ENCODE measurements around the gene GTF2IRD1.
"Not testable (repeated sequence)": the region's sequence is repeated elsewhere in the genome, so short reads cannot be mapped to it uniquely, and the experiment has no call there.

GTF2IRD1 gene

DNA sequence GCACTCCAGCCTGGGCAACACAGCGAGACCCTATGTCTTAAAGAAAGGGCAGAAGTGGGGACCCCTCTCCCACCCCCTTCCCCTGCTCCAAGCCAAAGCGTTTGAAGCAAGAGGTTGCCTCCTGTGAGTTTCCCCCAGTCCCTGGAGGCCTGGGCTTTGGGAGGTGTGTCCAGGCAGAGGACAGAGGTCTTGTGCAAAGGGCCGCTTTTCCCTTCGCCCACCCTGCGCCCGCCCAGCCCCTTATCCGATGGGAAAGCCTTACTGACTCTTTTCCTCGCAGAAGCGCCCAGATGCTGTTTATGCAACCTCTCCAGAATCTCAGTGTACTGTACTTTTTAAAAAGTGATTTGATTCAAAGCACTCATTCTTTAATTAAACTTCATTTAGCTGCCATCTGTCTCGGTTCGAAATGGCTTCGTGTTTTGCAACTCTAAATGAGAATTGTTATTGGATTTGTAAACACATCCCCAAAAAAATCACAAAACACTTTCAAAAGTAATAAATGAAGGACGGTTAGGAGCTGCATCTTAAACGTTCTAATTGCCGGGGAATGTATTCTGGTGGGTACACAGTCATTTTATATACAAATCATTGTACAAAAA, 153.3 kb downstream of the GTF2IRD1 start:
- no peak for DNase-seq

DNA sequence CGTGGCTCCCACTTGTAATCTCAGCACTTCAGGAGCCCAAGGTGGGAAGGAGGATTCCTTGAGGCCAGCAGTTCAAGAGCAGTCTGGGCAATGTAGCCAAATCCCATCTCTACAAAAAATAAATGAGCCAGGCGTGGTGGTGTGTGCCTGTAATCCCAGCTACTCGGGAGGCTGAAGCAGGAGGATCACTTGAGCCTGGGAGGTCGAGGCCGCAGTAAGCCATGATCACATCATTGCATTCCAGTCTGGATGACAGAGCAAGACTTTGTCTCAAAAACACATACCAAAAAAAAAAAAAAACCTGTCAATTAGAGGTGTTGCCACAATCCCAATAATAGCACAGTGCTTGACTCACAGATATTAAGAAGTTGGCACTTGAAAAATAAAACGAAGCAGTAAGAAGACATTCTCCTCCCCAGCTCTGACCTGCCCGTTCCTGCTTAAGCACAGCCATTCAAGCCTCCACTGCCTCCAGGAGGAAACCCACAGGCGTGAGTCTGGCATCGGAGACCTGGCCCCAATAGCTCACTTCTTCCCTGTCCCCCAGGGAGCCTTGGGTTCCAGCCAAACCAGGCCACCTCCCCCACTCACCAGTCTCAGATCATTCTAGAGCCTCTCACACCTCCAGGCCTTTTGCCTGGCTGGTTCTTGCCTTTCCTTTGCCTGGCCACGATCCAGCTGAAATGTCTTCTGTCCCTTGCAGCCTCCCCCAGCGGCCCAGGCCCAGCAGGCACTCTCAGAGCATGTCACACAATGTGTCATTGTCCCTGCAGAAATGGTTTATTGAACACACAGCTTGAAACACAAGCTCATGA, 158.5 kb downstream of the GTF2IRD1 start:
- DNase-seq = no peak

DNA sequence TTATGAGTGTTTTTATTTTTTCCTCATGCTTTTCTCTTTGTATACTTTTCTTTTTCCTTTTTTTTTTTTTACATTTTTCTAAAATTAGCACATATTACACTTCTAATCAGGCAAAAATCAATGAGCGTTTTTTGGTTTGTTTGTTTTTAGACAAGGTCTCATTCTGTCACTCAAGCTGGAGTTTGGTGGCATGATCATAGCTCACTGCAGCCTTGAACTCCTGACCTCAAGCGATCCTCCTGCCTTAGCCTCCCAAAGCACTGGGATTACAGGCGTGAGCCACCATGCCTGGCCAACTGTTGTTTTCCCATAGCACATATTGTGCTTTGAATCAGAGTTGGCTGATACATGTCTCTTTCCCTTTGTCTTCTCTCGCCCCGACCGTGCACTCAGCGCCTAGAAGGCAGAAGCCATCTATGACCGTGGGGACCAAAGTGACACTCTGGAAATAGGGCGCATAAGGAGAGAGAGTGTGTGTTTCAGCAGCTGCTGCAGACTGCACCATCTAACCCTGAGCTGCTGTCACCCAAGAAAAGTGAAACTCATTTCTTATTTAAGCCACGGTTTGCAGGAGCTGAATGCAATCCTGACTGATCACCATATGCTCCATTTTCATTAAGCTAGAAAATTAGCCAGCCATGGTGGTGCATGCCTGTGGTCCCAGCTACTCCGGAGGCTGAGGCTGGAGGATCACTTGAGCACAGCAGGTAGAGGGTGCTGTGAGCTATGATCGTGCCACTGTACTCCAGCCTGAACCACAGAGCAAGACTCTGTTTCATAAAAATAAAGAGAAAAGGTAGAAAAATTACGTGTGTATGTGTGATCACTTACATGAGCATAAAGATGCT, 162.5 kb downstream of the GTF2IRD1 start:
- no peak for DNase-seq

DNA sequence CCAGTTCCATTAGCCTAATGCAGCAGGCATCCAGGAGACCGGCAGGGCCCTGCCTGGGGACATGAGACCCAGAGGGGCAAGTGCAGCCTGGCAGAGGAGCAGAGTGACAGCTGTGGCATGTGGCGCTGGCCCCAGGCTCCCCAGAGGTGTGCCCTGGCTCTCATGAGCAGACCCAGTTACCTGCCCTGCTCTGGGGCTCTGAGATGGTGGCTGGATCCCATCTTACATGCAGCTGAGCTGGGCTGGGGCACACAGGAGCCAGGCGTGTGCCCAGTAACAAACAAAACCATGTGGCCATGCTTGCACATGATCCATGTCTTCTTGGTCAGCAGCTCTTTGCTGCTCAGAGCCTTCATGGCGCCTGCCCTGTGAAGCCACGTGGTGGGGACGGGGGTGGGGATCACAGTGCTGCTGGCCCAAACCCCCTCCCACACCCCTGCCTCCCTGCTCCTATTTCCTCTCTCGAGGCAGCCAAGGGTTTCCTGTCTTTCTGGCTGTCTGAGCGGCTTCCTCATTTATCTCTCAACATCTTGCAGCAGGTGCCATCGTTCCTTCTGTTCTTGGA, 163.6 kb downstream of the GTF2IRD1 start:
- peak in 1 of 2 donors; percentile 18 for DNase-seq

DNA sequence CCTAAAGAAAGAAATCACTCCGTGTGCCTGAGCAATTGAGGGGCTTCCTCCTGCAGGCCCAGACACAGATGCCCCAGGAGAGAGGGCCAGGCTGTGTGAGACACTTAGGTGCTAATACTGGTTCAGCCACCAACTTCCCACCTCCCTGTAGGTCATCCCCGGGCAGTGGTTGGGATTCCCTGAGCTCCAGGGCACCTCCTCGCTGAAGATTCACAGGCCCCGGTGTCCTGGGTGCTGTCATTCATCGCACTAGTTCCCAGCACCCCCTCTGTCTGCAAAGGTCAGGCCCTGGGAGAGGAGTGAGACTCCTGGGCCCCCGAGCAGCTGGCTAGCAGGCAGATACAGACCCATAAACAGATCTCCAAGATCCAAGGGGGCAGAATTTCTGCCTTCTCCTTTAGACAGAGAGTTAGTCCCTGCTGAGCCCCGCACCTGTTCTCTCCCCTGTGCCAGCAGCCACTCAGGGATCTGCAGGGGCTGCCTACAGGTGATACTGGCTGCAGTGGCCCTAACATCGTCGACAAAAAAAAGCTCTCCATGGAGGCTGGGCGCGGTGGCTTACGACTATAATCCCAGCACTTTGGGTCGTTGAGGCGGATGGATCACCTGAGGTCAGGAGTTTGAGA, 165.6 kb downstream of the GTF2IRD1 start:
- no peak for DNase-seq

DNA sequence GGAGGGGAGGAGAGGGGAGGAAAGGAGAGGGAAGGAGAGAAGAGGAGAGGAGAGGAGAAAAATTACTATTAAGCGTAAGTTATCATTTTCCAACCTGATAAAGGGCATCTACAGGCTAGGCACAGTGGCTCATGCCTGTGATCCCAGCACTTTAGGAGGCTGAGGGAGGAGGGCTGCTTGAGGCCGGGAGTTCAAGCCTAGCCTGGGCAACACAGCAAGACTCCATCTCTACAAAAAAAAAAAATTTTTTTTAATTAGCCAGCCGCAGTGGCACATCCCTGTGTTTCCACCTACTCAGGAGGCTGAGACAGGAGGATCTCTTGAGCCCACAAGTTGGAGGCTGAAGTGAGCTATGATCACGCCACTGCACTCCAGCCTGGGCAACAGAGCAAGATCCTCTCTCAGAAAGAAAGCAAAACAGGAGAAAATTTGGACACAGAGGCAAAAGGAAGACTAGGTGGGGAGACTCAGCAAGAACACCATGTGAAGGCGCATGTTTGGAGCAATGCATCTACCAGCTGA, 168.6 kb downstream of the GTF2IRD1 start:
- DNase-seq = no peak

DNA sequence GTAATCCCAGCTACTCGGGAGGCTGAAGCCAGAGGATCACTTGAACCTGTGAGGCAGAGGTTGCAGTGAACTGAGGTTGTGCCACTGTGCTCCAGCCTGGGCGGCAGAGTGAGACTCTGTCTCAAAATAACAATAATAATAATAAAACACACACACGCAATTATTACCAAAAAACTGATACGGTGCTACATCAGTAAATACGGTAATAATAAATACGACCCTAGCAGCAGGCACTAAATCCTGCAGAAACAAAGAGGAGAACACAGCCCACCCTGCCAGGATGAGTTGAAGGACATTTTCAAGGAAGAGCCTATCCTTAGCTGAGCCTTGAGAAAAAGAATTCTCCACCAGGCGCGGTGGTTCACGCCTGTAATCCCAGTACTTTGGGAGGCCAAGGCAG, 169.4 kb downstream of the GTF2IRD1 start:
- DNase-seq = no peak

DNA sequence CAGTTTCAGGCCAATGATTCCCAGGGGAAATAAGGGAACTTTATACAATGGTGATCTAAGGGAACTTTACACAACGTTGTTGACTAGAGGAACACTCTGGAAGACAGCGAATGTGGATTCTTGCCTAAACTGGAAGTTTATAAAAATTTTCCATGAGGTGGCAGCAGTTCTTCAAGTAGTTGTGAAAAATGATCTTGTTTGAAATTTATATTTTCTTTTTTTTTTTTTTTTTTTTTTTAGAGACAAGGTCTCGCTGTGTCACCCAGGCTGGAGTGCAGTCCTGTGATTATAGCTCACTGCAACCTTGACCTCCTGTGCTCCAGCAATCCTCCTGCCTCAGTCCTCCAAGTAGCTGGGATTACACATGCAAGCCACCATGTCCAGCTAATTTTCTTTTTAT, 171.7 kb downstream of the GTF2IRD1 start:
- DNase-seq = no peak

DNA sequence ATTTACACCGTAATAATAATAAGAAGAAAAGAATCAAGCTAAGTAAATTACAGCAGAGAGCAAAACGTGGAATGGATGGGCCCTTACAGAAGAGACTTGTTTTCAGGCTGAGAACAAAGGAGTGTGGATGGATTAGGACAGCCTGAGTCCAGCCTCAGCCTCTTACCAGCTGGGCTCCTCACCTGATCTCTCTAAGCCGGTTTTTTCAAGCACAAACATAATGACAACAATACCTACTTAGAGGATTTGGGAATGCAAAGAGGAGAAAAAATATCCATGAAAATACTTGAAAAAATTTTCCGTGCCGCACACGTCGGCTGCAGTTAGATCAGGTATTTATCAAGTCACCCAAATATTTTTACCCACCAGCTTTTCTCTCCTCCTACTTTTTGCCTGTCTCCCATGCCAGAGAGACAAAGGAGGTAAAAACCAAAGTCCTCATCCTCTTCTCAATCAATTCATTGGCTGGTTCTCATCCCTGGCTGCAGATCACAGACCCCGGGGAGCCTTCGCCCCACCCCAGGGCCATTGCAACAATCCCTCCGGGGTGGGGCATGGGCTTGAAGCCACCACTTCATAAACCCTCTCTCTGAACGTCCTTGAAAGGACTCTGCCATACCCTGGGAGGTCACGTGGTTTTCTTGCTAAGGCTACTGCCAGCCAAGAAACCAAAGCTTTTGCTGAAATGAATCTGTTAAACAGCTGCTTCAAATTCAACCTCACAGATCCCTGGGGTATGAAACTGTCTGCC, 174.1 kb downstream of the GTF2IRD1 start:
- no peak for DNase-seq

DNA sequence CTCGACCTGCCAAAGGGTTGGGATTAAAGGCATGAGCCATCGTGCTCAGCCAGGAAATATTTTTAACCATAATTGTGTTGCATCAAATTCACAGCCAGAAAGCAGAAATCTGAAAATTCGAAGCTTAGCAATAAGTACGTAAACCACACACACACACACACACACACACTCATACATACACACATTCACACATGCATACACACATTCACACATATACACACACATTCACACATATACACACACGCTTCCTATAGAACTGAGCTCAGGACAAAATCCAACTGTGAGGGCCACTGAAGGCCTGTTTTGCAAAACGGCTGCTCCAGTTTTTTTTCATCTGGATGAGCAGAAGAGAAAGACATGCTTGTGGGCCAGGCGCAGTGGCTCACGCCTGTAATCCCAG, 178.8 kb downstream of the GTF2IRD1 start:
- no peak for DNase-seq

DNA sequence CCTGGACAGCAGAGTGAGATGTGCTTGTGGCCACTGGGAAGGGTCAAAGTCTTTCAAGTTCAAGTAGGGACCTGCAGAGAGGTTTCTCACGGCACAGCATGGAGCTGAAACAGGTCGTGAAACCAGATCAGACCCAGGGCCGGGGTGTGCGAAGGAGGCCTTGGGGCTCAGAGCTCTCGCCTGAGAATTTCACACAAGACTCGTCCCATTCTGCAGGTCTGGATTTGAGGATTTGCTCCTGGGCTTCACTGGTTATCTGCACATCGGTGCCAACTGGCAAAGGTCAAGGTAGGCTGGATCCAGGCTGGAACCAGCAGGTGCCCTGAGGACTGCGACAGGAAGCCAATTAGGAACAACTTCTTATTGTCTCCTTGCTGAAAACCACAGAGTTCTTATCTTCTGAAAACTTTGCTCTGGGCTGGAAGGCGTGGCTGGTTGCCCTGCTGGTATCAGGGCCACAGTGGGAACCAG, 179.8 kb downstream of the GTF2IRD1 start:
- DNase-seq = no peak

DNA sequence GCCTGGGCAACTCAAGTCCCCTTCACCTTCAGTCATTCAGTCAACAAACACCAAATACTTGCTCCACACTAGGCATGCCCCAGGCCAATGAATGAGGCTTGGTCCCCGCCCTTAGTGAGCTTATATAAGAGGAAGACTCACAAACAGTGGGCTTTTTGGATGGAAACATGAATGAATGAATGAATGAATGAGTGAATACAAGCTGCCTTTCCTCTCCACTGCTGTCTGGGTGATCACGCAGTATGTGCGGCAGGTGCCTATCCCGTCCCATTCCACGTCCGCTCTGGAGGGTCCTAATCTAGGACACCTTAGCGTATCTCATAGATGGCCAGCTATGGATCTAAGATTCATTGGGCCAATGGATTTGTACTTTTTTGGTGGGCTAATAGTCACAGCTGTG, 184.0 kb downstream of the GTF2IRD1 start:
- no peak for DNase-seq

DNA sequence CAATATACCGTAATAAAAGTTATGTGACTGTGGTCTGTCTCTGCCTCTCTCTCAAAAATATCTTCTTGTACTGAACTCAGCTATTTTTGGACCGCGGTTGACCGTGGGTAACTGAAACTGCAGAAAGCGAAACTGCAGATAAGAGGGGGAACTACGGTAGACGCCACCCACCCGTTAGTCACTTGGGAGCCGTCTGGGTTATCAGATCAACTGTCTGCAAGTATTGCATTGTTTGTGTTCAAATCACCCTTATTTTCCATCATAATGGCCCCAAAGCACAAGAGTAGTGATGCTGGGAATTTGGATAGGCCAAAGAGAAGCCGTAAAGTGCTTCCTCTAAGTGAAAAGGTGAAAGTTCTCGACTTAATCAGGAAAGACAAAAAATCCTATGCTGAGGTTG, 196.3 kb downstream of the GTF2IRD1 start:
- DNase-seq = peak; percentile 66 to 79

DNA sequence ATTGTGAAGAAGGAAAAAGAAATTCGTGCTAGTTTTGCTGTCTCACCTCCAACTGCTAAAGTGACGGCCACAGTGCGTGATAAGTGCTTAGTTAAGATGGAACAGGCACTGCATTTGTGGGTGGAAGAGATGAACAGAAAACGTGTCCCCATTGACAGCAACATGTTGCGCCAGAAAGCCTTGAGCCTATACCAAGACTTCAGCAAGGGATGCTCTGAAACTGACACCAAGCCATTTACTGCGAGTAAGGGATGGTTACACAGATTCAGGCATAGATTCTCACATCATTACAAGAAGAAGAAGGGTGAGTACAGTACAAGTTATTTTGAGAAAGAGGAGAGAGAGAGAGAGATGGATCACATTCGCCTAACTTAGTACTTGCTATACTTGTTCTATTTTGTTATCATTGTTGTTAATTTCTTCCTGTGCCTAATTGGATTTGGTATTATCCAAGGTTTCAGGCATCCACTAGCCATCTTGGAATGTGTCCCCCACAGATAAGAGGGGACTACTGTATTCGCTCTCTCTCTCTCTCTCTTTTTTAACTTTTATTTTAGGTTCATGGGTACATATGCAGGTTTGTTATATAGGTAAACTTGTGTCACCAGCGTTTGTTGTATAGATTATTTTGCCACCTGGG, 196.9 kb downstream of the GTF2IRD1 start:
- DNase-seq = not testable (repeated sequence)

DNA sequence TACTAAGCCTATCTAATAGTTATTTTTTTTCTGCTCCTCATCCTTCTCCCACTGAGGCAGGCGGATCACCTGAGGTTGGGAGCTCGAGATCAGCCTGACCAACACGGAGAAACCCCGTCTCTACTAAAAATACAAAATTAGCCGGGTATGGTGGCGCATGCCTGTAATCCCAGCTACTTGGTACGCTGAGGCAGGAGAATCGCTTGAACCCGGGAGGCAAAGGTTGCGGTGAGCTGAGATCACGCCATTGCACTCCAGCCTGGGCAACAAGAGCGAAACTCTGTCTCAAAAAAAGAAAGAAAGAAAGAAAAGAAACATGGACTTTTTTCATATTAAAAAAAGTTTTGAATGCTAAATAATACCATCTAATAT, 197.4 kb downstream of the GTF2IRD1 start:
- DNase-seq = not testable (repeated sequence)

Measured in stimulated activated CD4-positive, alpha-beta T cell treated with anti-CD3 and anti-CD28 coated beads, Interleukin-2, amount 100 ng/mL, for 48 hours (primary cell).